UCSD-AML1 (cell line): Measurements from ENCODE around the gene SLCO1C1.

ENCODE experiments used
- DNase-seq: peaks from one replicate; lab custom pipeline; 2025; ENCODE audit not compliant: unreplicated experiment; lab: John Stamatoyannopoulos, UW

SLCO1C1 gene

DNA sequence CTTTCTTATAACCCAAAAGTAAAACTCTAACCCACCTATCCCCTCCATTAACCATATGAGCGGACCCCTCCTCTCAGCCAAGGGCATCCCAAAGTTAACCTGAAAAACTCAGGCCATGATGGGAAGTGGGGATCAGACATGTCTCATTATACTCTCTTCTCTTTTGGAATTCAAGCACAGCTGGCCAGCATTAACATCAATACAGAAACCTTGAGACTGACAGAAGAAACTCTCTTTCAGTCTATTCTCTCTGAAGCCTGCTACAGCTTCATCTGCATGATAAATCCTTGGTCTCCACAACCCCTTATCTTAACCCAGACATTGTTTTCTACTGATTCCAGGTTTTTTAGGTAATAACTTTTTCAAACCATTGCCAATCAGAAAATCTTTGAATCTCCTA is 97.8 kb downstream of the SLCO1C1 start:
- DNase-seq: no peak

GRCh38 chr12:20798554-20798953 is 103.4 kb downstream of the SLCO1C1 start:
- no peak for DNase-seq

- no peak for DNase-seq
Observed at GRCh38 chr12:20800160-20800559, 105.0 kb downstream of the SLCO1C1 start.

DNA sequence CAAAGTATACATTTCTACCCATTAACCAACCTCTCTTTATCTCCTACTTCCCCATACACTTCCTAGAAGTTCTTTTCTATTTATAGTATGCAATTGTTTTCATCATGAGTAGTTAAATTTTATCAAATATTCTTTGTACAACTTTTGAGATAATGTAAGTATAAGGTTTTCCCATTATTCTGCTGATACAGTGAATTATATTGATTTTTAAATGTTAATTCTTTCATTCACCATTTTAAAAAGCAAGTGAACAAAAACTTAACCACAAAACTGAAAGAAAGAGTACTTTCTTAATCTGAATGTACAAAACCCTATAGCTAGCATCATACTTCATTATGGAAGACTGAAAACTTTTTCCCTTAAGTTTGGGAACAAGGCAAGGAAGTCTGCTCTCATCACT is 105.9 kb downstream of the SLCO1C1 start:
- no peak for DNase-seq
